GM18907 (cell line): ENCODE data around the gene ITPRIPL2.

Experiments used
- ATAC-seq: cut with Tn5 transposase; IDR thresholded peaks from one replicate; pipeline ENCODE4 v1.9.1; 2021; ENCODE audit warnings: mild to moderate bottlenecking, moderate library complexity; ENCODE audit not compliant: unreplicated experiment

ITPRIPL2 gene

GRCh38 chr16:19113577-19114358 is at the start of gene ITPRIPL2:
ITPRIPL2 (plus strand) TSS chr16:19113964; CDS start chr16:19114462, 498 bp downstream.
- peak; percentile 44 for ATAC-seq

- no peak for ATAC-seq
Measured at GRCh38 chr16:19066988-19067348, 46.8 kb upstream of the ITPRIPL2 start.

DNA sequence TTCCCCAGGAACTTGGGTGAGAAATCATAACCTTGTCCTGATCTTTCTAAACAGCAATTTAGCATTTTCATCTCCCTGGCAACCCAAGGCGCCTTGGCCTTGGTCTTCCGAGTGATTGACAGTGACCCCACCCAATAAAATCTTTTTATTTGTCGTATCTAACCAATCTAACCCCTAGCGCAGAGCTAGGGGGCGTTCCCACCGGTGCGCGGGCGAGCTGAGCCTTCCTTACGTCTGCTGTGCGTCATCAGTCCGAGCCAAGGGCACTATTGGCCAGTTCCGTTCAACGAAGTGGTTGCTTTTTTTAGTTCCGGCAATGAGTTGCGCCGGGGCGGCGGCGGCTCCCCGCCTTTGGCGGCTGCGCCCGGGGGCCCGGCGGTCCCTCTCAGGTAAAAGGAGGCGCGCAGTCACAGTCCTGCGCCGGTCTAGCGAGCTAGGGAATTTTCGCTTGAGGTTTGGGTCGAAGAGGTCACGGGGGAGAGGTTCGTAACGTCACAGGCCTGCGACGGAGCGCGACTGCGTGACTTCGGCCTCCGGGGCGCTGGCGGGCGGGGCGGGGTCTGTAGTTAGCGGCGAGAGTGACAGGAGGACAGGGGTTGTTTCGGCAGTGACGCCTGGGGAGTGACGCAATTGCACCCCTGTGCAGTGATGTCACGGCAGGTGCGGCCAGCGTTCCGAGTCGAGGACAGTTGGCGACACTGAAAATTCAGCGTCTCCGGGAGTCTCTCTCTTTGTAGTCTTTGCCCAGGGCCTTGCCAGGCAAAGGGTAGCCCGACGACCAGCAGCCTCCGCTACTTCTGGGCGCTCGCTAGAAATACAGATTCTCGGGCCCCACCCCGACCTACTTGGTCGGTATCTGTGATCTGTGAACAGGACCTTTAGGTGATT is 46.2 kb upstream of the ITPRIPL2 start, which contains the start of gene COQ7:
Gene COQ7, plus strand, starts transcription at position 266 of the 888 bp plus-strand sequence. Its CDS starts 51 bp downstream, at position 317.
- ATAC-seq, result peak; percentile 93

GRCh38 chr16:19068237-19068815 is 45.4 kb upstream of the ITPRIPL2 start:
- ATAC-seq, result no peak

GRCh38 chr16:19071811-19072777 is 41.7 kb upstream of the ITPRIPL2 start:
- no peak for ATAC-seq

DNA sequence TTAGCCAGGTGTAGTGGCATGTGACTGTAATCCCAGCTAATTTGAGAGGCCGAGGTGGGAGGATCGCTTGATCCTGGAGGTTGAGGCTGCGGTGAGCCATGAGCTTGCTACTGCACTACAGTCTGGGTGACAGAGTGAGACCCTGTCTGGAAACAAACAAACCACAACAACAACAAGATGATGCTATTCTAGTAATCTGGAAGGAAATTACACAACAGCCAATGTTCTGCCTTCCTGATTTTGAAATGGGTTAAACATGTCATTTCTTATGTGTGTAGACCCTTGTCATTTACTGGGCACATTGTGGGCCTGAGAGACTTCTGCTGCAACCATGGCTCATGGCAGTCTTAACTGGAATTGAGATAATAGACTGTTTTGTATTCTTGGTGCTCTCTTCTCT is 40.4 kb upstream of the ITPRIPL2 start:
- no peak for ATAC-seq

- no peak for ATAC-seq
Measured at GRCh38 chr16:19073863-19074262, 39.9 kb upstream of the ITPRIPL2 start.

DNA sequence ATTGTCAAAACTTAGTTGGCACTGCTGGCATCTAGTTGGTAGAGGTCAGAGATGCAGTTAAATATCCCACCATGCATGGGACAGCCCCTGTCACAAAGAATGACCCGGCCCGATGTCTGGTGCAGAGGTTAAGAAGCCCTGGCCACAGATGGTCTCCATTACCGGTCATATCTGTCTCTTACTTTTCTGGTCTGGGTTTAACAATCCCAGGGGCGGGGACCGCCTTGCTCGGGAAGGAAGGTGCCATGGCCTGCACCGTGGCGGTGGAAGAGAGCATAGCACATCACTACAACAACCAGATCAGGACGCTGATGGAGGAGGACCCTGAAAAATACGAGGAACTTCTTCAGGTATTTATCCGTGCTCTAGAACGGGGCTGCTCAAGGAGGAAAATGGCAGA is 38.3 kb upstream of the ITPRIPL2 start:
- no peak for ATAC-seq

GRCh38 chr16:19077879-19078278 is 35.9 kb upstream of the ITPRIPL2 start:
- no peak for ATAC-seq

DNA sequence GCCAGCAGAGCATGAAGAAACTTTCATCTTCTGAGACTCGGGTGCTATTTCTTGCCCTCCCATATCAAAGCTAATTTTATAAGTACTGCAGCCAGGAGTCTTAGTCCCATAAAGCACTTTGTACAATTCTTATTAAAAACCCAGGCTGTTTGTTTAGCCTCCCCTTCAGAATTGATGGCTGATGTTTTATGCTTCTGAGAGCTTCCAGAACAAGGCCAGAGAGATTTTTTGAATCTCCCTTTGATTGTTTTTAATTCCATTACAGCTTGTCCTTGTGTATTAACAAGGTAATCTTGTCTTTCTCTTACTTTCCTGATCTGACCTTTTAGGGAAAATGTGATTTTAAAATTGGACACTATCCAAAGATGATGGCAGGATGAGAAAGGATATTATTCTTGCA is 30.1 kb upstream of the ITPRIPL2 start:
- no peak for ATAC-seq

DNA sequence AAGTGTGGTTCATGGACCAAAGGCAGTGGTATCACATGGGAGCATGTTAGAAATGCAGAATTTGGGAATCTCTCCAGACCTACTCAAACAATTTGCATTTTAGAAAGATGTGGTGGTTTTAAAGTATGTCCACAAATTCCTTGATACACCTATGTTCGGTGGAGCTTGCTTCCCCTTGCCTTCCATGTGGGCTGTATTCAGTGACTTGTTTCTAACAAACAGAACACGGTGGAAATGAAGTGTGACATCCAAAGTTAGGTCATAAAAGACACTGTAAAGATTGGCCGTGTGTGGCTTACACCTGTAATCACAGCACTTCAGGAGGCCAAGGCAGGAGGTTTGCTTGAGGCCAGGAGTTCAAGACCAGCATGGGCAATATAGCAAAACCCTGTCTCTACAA is 29.6 kb upstream of the ITPRIPL2 start:
- ATAC-seq, result no peak

DNA sequence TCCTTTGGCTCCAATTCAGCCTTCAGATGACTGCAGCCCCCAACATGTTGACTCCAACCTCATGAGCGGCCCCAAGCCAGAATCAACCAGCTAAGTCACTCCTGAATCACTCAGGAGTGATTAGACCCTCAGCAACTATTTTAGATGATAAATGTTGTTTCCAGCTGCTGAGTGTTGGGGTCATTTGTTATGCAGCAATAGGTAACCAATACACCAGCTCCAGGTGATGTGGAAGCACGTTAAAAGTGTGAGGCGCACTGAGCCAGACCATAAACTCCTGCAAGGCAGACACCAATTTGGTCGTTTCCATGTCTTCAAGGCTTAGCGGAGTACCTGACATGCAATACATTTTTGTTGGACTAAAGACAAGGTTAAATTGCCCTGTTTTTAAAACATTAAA is 28.9 kb upstream of the ITPRIPL2 start:
- no peak for ATAC-seq

GRCh38 chr16:19085679-19086200 is 28.0 kb upstream of the ITPRIPL2 start:
- no peak for ATAC-seq

- ATAC-seq, result peak; percentile 73
Measured at GRCh38 chr16:19086322-19087199, 27.2 kb upstream of the ITPRIPL2 start.

GRCh38 chr16:19088341-19088916 is 25.3 kb upstream of the ITPRIPL2 start:
- no peak for ATAC-seq

DNA sequence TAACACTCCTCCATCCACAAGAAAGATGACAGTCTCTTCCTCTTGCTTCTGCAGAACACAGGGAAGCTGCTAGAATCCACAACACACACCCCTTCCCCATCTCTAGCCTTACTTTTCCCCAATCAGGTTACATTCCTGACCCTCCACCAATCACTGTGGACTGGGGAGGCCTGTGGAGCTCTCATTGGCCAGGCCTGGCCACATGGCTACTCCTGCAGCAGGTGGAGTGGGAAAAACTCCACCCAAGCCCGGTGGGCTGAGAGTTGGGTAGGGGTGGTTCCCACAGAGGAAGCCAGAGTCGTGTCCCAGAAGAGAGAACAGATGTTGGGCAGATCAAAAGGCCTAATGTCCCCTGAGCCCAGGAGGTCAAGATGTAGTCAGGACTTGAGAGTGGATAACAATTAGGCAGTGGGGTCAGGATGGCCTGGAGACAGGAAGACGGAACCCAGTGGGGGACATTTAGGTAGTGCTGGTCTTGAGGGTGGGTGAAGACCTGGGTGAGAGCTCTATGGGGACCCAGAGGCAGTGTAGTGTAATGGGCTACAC is 24.3 kb upstream of the ITPRIPL2 start:
- no peak for ATAC-seq

DNA sequence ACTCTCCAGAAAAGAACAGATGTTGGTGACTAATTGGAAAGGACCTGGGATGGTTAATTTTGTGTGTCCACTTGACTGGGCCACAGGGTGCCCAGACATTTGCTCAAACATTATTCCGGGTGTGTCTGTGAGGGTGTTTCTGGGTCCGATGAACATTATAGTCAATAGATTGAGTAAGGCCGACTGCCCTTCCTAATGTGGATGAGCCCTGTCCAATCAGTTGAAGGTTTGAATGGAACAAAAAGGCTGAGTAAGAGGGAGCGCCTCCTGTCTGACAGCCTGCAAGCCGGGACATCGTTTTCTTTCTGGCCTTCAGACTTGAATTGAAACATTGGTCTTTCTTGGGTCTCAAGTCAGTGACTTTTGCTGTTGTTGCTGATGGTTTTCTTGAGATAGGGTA is 22.8 kb upstream of the ITPRIPL2 start:
- ATAC-seq, result no peak

DNA sequence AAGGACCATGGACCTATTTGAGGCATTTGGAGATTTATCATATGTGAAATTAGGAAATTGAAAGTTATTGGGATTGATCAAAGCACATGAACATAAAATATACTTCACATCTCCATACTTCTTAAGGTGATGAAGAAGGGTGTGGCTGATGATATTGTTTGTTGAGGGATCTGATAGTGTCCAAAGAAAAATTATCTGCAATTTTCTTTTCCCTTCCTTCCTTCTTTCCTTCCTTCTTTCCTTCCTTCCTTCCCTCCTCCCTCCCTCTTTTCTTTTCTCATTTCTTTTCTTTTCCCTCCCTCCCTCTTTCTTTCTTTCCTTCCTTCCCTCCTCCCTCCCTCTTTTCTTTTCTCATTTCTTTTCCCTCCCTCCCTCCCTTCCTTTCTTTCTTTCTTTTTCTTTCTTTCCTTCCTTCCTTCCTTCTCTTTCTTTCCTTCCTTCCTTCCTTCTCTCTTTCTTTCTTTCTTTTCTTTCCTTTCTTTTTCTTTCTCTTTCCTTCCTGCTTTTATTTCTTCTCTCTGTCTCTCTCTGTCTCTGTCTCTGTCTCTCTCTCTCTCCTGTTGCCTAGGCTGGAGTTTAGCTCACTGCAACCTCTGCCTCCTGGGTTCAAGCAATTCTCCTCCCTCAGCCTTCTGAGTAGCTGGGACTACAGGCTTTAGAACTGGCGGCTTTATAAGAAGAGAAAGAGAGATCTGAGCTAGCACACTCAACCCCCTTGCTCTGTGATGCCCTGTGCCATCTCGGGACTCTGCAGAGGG is 20.9 kb upstream of the ITPRIPL2 start:
- no peak for ATAC-seq
